Fibroblast of lung (primary cell): ENCODE results near the gene GRPEL2. TPM values are rescaled to one million over a fixed set of nuclear protein-coding genes. Genes with fewer than 3 reads are reported as not detected.

Source experiments
- DNase-seq, 2 donors: peaks; one replicate each; pipeline versions ENCODE4 v3.0.0 to v3.0.0-alpha.2; 2010; ENCODE audit warnings: low read depth in 2 of 2
- H2AFZ ChIP-seq: 2 replicates; pipeline ENCODE4 v1.5.1; 2012; ENCODE audit warnings: low read length, control low read depth, inconsistent platforms
- H3K27ac ChIP-seq: 2 replicates; pipeline ENCODE4 v1.5.1; 2011; ENCODE audit warnings: low read length, control low read depth; ENCODE audit not compliant: insufficient read depth
- H3K27me3 ChIP-seq: 2 replicates; pipeline ENCODE4 v1.5.1; 2011; ENCODE audit warnings: mild to moderate bottlenecking, low read length; ENCODE audit not compliant: control insufficient read depth, insufficient read depth
- H3K36me3 ChIP-seq: 2 replicates; pipeline ENCODE4 v1.5.1; 2011; ENCODE audit warnings: low read length; ENCODE audit not compliant: control insufficient read depth, insufficient read depth
- H3K4me1 ChIP-seq: 2 replicates; pipeline ENCODE4 v1.5.1; 2011; ENCODE audit warnings: low read length; ENCODE audit not compliant: control insufficient read depth, insufficient read depth; ENCODE audit errors: extremely low read depth
- H3K4me2 ChIP-seq: 2 replicates; pipeline ENCODE4 v1.5.1; 2011; ENCODE audit warnings: low read length, control low read depth; ENCODE audit not compliant: insufficient read depth; ENCODE audit errors: extremely low read depth
- H3K4me3 ChIP-seq, 4 experiments: fragments of 200-600 bp in 1 of 4; sonication (generic) in 1 of 4; replicated peaks in 1 of 4; 2 replicates each; pipeline ENCODE4 v1.5.1; 2011 to 2016; ENCODE audit warnings: low read length in 4 of 4, low read depth in 3 of 4, mild to moderate bottlenecking in 3 of 4, control low read depth in 2 of 4, inconsistent platforms in 1 of 4, mixed read lengths in 1 of 4; ENCODE audit not compliant: insufficient read depth in 1 of 4; ENCODE audit errors: control extremely low read depth in 1 of 4
- H3K79me2 ChIP-seq: 2 replicates; pipeline ENCODE4 v1.5.1; 2012; ENCODE audit warnings: mild to moderate bottlenecking, low read length, inconsistent platforms; ENCODE audit not compliant: control insufficient read depth, insufficient read depth
- H3K9ac ChIP-seq: 2 replicates; pipeline ENCODE4 v1.5.1; 2011; ENCODE audit warnings: mild to moderate bottlenecking, low read length, control low read depth; ENCODE audit not compliant: insufficient read depth
- H3K9me3 ChIP-seq: 2 replicates; pipeline ENCODE4 v1.5.1; 2012; ENCODE audit warnings: low read depth, low read length; ENCODE audit not compliant: control insufficient read depth, insufficient read depth
- H4K20me1 ChIP-seq: 2 replicates; pipeline ENCODE4 v1.5.1; 2011; ENCODE audit warnings: low read length; ENCODE audit not compliant: control insufficient read depth, insufficient read depth; ENCODE audit errors: extremely low read depth
- EZH2 ChIP-seq: IDR thresholded peaks from 2 replicates; pipeline ENCODE4 v1.5.1; 2012; ENCODE audit warnings: low read length, control low read depth, mild to moderate bottlenecking; ENCODE audit errors: missing control alignments
- polyA plus RNA-seq, 2 donors: library from polyadenylated mRNA; depleted of rRNA in 1 of 2; stranded (reverse) in 1 of 2; unstranded in 1 of 2; fragments of >200 nt; gene quantifications; 2 replicates each; pipeline ENCODE4 v1.2.1, GENCODE V29; 2011 to 2012; ENCODE audit warnings: missing spikeins in 1 of 2
- total RNA-seq: library from RNA; depleted of rRNA; stranded (reverse); fragments of >200 nt; gene quantifications from 2 replicates; pipeline ENCODE4 v1.2.1, GENCODE V29; 2014
- TF ChIP-seq, protein P1 (sequence below), 2 donors: IDR thresholded peaks in 1 of 2; conservative IDR thresholded peaks in 1 of 2; 1 replicate in 1 of 2; 2 replicates in 1 of 2; pipeline ENCODE4 v1.5.1; 2011 to 2012; ENCODE audit warnings: low read length in 2 of 2, control low read depth in 1 of 2, inconsistent platforms in 1 of 2, low read depth in 1 of 2, mild to moderate bottlenecking in 1 of 2

GRPEL2 gene
- total and polyA plus RNA-seq, 2 donors (not counting 1 experiment from before 2014, with no cell fraction given), result 15.3 to 29.6 TPM

DNA sequence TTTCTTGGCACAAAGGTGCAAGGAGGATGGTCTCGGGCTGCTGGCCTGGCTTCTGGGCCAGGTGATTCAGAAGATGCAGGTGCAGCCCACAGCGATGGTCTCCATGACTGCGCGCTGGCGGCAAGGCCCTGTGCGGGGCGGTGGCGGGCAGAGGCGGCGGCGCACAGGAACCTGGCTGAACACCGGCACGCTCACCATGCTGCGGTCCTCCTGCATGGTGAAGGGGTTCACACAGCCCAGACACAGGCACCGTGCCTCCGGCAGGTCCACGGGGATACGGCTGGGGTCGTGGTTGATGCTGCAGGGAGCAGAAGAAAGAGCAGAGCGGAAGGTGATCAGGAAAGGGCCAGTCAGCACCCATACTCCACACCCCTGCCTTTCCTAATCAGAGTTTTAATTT lies 29.0 kb downstream of the GRPEL2 start:
- Histone ChIP-seq H2AFZ (no peak overlapping the region), H3K4me1 (no peaks in the 10 kb centered on the region), H3K79me2 (no peaks in the 10 kb centered on the region), H3K27ac (no peak overlapping the region), H4K20me1 (no peaks in the 10 kb centered on the region), H3K9ac (no peak overlapping the region), H3K4me2 (no peak overlapping the region), H3K9me3 (no peaks in the 10 kb centered on the region), H3K27me3 (no peaks in the 10 kb centered on the region), H3K36me3 (no peaks in the 10 kb centered on the region), H3K4me3 (no peak overlapping the region)
- no peak for DNase-seq
- TF ChIP-seq, protein P1, sequence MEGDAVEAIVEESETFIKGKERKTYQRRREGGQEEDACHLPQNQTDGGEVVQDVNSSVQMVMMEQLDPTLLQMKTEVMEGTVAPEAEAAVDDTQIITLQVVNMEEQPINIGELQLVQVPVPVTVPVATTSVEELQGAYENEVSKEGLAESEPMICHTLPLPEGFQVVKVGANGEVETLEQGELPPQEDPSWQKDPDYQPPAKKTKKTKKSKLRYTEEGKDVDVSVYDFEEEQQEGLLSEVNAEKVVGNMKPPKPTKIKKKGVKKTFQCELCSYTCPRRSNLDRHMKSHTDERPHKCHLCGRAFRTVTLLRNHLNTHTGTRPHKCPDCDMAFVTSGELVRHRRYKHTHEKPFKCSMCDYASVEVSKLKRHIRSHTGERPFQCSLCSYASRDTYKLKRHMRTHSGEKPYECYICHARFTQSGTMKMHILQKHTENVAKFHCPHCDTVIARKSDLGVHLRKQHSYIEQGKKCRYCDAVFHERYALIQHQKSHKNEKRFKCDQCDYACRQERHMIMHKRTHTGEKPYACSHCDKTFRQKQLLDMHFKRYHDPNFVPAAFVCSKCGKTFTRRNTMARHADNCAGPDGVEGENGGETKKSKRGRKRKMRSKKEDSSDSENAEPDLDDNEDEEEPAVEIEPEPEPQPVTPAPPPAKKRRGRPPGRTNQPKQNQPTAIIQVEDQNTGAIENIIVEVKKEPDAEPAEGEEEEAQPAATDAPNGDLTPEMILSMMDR (conservative IDR thresholded peaks at IDR 0.05 in 1 of 2, IDR thresholded peaks at IDR 0.05 in 1 of 2; ENCODE audit: low read depth in 1 of 2, low read length in 2 of 2), result no peak
- TF ChIP-seq EZH2, result no peak

DNA sequence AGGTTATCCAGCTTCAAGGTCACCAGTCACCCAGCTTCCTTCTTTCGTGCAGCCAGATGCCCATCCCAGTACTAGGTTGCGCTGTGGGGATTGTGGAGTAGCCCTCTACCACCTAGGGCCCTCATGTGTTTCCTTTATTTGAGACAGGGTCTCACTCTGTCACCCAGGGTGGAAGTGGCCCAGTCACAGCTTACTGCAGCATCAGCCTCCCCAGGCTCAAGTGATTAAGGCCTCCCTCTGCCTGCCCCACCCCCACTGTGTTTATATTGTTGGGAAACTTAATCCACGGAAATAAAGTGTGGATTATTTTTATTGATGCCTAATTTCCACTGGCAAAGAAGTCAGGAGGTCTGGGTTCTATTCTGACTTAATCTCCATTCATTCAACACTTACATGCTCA lies 29.5 kb downstream of the GRPEL2 start:
- no peaks in the 10 kb centered on the region for H3K4me1 ChIP-seq
- no peak overlapping the region for H3K9ac ChIP-seq
- no peaks in the 10 kb centered on the region for H3K27me3 ChIP-seq
- TF ChIP-seq, protein P1 (conservative IDR thresholded peaks at IDR 0.05 in 1 of 2, IDR thresholded peaks at IDR 0.05 in 1 of 2; ENCODE audit: low read depth in 1 of 2, low read length in 2 of 2), result no peak
- TF ChIP-seq EZH2, result no peak
- H3K4me3 ChIP-seq, result no peak overlapping the region
- H3K27ac ChIP-seq, result no peak overlapping the region
- no peak overlapping the region for H3K4me2 ChIP-seq
- no peak for DNase-seq
- no peaks in the 10 kb centered on the region for H3K36me3 ChIP-seq
- no peaks in the 10 kb centered on the region for H3K9me3 ChIP-seq
- no peak overlapping the region for H2AFZ ChIP-seq
- H3K79me2 ChIP-seq, result no peaks in the 10 kb centered on the region
- H4K20me1 ChIP-seq, result no peaks in the 10 kb centered on the region

DNA sequence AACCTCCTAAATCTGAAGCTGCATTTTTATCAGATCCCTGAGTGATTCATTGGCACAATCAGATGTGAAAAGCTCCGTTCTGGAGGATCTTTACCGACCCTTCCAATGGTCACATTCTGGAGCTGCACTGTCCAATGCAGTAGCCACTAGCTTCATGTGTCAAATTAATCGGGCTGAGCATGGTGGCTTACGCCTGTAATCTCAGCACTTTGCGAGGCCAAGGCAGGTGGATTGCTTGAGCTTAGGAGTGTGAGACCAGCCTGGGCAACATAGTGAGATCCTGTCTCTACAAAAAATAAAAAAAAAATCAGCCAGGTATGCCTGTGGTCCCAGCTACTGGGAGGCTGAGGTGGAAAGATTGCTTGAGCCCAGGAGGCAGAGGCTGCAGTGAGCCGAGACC lies 30.1 kb downstream of the GRPEL2 start:
- no peaks in the 10 kb centered on the region for H3K4me1 ChIP-seq
- H3K36me3 ChIP-seq, result no peaks in the 10 kb centered on the region
- no peak overlapping the region for H2AFZ ChIP-seq
- no peak overlapping the region for H3K27ac ChIP-seq
- no peak overlapping the region for H3K4me2 ChIP-seq
- no peak overlapping the region for H3K9ac ChIP-seq
- DNase-seq, result no peak
- H4K20me1 ChIP-seq, result no peaks in the 10 kb centered on the region
- H3K27me3 ChIP-seq, result no peaks in the 10 kb centered on the region
- H3K79me2 ChIP-seq, result no peaks in the 10 kb centered on the region
- TF ChIP-seq, protein P1 (conservative IDR thresholded peaks at IDR 0.05 in 1 of 2, IDR thresholded peaks at IDR 0.05 in 1 of 2; ENCODE audit: low read depth in 1 of 2, low read length in 2 of 2), result no peak
- no peak for TF ChIP-seq EZH2
- H3K4me3 ChIP-seq, result no peak overlapping the region
- no peaks in the 10 kb centered on the region for H3K9me3 ChIP-seq
